HG02885 (cell line): ENCODE data around the gene SPESP1.
"Not testable (repeated sequence)": the region's sequence is repeated elsewhere in the genome, so short reads cannot be mapped to it uniquely, and the experiment has no call there.

Source experiments
- ATAC-seq: cut with Tn5 transposase; IDR thresholded peaks from one replicate; pipeline ENCODE4 v1.9.1; 2021; ENCODE audit warnings: mild to moderate bottlenecking; ENCODE audit not compliant: unreplicated experiment, poor library complexity

SPESP1 gene

DNA sequence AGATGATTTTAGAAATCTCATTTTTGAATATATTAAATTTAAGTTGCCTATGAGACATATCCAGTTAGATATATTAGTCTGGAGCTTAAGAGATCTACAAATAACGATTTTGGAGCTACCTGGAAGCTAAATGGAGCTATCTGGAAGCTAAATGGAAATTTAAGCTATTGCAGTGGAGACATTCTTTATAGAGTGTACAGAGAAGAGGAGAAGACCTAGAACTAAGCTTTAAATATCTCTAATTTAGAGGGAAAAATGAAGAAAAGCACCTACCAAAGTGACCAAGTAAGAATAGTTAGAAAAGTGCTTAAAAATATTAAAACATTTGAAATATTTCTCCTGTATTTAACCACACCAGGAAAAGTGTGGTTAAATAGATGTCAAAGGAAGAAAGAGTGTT, 28.3 kb downstream of the SPESP1 start:
- ATAC-seq: no peak

DNA sequence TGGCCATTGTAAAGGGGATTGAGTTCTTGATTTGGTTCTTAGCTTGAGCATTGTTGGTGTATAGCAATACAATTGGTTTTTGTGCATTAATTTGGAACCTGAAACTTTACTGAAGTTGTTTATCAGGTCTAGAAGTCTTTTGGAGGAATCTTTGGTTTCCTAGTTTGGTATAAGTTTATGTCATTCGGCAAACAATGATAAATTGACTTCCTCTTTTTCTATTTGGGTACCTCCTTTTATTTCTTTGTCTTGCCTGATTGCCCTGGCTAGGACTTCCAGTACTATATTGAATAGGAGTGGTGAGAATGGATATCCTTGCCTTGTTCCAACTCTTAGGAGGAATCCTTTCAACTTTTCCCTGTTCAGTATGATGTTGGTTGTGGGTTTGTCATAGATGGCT, 32.1 kb downstream of the SPESP1 start:
- ATAC-seq: no peak

DNA sequence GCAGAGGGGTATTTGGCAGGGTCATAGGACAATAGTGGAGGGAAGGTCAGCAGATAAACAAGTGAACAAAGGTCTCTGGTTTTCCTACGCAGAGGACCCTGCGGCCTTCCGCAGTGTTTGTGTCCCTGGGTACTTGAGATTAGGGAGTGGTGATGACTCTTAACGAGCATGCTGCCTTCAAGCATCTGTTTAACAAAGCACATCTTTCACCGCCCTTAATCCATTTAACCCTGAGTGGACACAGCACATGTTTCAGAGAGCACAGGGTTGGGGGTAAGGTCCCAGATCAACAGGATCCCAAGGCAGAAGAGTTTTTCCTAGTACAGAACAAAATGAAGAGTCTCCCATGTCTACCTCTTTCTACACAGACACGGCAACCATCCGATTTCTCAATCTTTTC, 33.4 kb downstream of the SPESP1 start:
- not testable (repeated sequence) for ATAC-seq

DNA sequence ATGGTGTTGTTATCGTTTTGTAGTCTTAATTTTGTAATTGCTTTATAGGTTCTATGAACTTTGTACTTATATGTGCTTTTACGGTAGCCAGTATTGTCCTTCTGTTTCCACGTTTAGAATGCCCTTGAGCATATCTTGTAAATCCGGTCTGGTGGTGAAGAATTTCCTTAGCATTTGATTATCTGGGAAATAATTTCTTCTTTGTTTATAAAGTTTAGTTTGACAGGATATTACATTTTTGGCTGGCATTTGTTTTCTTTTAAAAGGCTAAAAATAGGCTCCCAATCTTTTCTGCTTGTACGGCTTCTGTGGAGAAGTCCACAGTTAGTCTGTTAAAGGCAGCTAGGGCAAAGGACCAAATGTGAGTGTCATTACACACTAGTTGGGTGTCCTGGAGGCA, 36.7 kb downstream of the SPESP1 start:
- no peak for ATAC-seq

DNA sequence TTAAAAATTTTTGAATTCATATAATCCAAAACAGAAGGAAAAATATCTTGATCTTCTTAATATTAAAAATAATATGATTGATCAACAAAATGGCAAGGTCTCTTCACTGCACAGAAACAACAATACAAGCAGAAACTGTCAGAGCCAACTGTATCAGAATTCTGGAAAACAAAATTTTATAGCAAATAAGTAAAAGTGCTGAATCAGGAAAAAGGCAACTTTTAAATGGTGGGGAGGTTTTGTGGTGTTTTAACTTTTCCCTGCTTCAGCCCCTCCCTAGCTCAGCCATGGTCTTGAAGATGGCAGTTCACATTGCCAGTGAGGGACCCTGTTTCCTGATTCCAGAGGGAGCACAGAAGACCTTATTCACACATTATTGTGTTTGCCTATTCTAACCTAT, 37.6 kb downstream of the SPESP1 start:
- no peak for ATAC-seq

DNA sequence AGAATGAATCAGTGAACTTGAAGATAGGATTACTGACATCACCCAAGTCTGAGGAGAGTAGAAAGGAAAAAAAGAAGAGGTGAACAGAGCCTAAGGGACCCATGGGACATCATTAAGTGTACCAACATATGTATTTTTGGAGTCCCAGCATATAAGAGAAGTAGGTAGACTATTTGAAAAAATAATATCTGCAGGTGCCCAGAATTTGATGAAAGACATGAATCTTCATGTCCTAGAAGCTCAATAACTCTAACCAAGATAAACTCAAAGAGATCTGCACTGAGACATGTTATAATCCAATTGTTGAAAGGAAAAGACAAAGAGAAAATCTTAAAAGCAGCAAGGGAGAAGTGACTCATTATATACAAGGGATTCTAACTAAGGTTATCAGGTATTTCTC, 39.0 kb downstream of the SPESP1 start:
- no peak for ATAC-seq

DNA sequence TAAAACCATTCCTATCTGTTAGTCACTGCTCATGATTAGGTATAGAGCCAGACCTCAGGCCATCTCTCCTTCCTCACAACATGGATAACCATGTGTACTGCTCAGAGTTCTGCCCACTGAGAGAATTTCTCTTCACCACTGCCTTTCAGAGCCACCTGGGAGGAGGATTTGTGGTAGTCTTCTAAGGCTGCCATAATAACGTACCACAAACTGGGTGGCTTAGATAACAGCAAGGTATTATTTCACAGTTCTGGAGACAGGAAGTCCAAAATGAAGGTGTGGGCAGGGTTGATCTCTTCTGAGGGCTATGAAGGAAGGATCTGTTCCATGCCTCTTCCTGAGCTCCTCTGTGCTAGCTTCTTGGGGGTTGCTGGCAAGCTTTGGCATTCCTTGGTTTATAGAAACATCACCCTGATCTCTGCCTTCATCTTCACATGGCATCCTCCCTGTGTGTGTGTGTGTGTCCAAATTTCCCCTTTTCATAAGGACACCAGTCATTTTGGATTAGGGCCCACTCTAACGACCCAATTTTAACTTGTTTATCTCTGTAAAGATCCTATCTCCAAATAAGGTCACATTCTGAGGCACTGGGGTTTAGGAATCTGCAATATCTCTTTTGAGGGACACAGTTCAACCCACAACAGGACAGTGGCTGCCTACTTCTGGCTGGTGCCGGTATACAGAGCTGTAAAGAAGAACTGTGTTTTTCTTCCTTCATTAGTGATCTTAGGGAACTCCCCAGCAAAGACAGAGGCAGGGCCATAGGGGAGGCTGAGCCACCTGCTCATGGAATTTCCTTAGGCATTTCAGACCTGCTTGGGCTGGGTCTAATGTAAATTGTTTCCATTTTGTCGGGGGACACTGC, 42.1 kb downstream of the SPESP1 start:
- ATAC-seq: no peak

DNA sequence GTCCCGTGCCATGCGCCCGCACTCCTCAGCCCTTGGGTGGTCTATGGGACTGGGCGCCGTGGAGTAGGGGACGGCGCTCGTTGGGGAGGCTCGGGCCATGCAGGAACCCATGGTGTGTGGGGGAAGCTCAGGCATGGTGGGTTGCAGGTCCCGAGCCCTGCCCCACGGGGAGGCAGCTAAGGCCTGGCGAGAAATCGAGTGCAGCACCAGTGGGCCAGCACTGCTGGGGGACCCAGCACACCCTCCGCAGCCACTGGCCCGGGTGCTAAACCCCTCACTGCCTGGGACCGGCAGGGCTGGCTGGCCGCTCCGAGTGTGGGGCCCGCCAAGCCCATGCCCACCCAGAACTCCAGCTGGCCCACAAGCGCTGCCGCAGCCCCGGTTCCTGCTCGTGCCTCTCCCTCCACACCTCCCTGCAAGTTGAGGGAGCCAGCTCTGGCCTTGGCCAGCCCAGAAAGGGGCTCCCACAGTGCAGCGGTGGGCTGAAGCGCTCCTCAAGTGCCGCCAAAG, 45.4 kb downstream of the SPESP1 start:
- ATAC-seq: not testable (repeated sequence)

DNA sequence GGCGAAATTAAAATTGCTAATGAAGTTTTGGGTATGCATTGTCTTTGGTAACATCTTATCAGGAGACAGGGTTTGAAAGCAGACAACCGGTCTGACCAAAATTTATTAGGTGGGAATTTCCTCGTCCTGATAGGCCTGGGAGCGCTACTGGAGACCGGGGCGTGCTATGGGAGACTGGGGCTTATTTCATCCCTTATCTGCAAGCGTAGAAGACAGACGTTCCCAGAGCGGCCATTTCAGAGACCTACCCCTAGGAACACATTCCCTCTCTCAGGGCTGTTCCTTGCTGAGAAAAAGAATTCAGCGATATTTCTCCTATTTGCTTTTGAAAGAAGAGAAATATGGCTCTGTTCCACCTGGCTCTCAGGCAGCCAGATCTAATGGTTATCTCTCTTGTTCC, 47.1 kb downstream of the SPESP1 start:
- not testable (repeated sequence) for ATAC-seq

DNA sequence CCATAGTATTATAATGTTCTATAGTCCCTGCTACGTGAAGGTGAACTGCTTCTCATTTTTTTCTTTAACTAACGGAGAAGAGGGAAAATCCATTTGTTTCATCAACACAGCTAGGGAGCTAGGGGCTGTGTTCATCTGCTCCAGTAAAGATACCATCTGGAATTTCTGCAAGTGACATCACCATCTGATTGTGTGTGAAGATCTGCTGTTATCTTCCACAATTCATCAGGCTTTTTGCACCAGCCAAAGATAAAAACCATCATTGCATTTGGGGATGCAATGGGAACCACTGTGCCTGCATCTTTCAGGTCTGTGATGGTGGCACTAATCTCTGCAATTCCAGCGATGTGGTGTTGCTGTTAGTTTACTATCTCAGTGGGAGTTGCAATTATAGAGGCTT, 48.7 kb downstream of the SPESP1 start:
- ATAC-seq: no peak

DNA sequence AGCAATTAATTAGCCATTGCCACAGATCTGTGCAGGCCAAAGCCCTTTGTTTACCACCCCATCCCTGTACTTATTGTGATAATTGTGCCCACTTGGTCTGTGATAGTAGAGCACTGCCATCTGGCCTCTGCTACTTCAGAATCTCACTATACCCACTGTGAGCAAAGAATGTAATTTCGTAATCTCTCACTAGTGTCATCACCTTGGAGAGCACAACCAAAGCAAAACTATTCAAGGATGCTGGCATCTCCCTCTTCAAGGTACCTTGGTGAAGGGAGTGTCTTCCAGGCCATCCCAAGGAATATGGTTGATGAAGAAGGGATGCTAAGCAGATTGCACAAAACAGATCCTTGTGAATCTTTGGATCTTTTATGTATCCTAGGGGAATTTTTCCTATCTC, 49.5 kb downstream of the SPESP1 start:
- no peak for ATAC-seq

DNA sequence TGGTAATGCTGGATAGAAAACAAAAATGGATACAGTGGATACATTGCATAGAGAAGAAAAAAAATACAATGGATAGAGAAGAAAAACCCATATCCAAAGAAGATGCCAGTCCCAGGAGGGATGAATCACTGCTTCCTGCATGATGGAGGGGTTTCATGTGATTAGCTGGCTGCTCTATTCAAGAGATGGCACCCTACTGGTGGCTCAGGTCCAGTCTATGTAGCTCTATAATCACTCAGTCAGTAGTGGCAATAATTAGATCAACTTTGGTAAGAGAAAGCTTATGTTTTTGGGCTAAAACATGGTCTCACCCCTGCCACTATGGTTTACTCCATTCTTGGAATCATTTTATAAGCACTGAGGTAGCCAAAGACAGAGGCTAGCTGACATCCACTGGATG, 50.5 kb downstream of the SPESP1 start:
- no peak for ATAC-seq

DNA sequence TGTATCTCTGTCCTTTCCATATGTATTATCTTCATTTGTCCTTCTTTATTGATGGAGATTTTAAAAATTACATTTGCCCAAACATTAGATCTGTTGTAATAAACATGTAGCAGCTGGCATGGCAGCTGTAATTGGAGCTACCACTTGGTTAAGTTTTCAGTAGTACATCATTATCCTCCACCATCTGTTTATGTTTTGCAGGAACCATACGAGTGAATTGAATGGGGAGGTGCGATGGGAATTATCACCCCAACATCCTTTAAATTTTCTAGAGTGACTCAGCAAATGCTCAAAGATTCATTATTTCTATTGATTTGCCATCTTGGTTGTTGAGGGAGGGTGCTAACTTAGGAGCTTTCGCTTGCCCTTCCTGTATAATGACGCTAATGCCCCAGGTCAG, 51.6 kb downstream of the SPESP1 start:
- no peak for ATAC-seq

DNA sequence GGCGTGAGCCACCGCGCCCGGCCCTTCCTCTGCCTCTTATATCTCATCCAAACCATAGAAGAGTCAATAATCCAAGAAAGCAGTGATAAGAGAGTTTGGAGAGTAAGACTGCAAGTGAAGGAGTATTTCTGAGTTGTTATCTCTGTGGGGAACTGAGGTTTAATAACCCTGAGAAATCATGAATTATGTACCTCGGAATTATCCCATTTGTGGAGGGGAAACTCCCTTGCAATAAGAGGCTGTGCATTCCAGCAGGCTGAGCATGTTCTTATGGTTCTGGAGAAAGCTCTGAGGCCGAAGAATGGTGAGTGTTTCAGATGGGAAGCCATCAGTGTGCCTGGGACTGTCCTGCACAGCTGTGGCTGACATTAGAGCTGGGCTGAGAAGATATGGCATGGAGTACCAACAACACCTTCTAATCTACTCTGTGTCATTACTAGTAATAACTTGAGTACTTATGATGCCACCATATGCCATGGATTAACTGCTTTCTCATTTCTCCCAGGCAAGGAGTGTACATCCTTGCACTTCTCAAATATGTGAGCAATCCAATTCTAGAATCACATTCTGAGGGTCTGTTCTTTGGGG, 52.7 kb downstream of the SPESP1 start:
- no peak for ATAC-seq

DNA sequence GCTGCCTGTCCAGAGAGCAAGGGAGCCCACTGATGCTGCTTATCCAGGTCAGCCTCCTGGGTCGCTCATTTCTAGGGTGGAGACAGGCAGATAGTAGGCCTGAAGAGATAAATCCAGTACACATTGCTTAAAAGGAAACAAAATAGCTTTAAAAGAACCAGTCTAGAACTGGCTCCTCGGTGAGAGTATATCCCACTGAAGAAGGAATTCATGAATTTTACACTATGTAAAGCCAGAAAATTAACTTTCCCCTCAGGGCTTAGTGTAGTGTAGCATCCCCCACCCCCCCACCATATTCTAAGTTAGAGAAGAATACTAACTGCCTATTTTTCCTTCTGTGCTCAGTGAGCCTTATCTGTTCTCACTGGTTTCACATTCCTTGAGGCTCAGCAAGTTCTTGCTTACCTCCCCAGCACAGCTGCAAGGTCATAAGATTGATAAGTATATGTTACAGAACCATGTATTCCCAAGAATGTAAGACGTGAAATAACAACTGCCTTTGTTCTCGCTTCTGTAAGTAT, 53.7 kb downstream of the SPESP1 start:
- no peak for ATAC-seq

DNA sequence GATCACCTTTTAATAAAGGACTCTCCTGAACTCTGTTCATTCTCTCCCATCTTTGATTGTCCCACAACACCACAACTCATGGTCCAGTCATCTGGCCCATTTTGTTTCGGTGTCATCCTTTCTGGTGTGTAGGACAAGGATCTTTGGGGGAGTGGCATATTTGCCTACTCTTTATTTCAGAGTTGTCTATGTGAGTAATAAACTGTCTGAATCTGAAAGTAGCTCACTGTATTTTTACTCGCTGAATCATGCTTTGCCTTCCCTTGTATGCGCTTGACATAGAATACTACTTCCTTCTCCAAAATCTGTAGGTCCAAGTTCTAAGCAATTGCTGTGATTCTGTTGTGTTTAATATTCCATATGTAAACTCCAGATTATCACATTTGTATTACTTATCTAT, 54.3 kb downstream of the SPESP1 start:
- ATAC-seq: no peak

DNA sequence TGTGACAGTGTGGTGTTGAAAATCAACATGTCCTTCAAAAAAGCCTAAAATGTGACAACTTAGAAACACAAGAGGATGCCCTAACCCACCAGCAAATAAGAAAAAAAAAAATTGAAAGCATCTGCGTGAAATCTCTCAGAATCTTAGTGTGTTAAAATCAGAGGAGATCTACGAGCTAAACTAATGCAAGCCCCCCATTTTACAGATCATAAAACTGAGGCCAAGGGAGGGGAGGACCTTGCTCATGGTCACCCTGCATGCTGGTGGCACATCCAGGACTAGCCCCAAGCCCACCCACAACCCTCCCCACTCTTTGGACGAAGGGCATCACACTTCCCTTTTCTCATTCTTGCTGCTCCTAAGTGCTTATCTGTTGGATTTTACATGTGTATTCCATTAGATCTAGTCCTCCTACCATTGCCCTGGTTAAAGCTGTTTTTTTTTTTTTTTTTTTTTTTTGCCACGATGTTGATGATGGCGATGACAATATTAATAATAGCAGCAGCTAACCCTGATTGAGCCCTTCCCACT, 55.1 kb downstream of the SPESP1 start:
- no peak for ATAC-seq

DNA sequence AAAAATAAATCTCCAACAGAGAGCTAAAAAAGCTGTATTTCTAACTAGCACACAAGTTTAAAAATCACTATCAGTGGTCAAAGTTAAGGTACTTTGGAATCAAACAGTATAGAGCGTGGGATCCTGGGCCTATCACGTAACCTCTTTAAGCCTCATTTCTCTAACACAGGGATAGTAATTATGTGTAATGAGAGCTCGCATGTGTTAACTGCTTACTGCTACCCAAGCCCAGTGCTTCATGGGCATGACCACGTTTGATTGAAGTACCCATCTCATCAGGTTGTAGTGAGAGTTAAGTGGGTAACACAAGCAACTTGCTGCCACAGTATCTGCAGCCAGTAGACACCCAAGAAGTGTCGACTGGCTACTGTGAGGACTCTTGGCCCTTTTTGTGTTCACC, 56.0 kb downstream of the SPESP1 start:
- ATAC-seq: no peak

DNA sequence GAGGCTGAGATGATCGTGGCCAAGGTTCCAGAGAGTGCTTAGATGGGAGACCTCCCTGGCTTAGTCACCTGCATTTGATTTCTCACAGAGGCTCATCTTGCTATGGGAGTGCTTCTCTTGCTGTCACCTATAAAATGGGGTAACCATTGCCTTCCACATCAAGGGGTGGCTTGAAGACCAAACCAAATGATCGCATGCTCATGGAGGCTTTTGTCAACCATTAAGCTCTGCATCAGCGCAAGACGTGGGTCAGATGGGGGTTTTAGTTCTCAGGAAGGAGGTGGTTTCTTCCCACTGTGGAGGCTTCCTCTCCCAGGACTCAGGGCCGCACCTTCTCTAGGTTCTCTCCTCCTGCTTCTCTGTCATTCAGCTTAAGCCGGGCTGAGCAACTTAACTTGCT, 56.8 kb downstream of the SPESP1 start:
- no peak for ATAC-seq

DNA sequence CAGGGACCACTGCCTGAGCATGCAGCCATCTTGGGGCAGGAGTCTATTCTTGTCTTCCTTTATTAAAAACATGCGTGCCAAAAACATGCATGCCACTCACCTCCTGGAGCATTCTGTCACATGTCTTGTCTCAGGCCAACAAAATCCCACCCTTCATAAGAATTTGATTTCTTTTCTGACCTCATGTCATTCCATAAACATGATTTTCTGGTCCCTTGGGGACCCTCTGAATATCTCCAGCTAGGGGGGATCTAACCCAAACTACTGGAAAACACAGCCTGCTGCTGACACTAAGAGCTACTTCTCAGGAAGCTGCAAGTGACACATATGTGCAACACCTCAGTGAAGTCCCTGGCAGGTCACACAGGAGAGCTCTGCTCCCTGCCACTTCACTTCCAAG, 57.4 kb downstream of the SPESP1 start:
- ATAC-seq: no peak

DNA sequence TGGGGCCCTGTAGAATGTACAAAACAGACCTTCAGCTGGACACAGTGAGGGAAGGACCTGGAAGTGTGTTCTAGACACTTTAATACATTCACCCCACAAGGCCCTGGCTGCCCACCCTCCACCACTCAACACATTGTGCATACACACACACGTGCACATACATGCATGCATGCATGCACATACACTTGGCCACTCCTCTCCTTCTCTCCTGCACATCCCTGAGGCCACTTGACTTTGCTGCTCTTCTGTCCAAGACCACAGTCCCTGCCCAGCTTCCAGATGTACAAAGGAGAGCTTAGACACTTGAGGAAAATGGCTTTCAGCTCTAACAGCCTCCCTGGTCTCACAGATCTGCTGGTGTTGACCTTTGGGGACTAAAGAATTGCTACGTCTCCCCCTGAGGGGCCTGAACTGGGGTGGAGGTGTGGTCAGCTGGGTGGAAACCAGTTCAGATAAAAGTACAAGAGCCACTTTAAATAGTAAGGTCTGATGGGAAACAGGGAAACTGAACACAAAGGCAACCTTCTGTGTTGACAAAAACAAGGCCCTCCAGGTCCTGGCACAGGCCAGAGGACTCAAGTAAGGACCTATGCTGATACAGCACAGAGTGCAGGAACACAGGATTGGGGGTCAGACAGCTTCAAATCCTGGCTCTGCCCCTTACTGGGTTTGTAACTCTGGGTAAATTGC, 59.4 kb downstream of the SPESP1 start:
- ATAC-seq: no peak
